ENCODE measurements around the gene RXRA. TPM values are rescaled to one million over a fixed set of nuclear protein-coding genes. Genes with fewer than 3 reads are reported as not detected.

Gene RXRA
- total and polyA plus RNA-seq, 4 experiments from 2014 or later: 1.0 to 11.9 (median 6.4) TPM

DNA sequence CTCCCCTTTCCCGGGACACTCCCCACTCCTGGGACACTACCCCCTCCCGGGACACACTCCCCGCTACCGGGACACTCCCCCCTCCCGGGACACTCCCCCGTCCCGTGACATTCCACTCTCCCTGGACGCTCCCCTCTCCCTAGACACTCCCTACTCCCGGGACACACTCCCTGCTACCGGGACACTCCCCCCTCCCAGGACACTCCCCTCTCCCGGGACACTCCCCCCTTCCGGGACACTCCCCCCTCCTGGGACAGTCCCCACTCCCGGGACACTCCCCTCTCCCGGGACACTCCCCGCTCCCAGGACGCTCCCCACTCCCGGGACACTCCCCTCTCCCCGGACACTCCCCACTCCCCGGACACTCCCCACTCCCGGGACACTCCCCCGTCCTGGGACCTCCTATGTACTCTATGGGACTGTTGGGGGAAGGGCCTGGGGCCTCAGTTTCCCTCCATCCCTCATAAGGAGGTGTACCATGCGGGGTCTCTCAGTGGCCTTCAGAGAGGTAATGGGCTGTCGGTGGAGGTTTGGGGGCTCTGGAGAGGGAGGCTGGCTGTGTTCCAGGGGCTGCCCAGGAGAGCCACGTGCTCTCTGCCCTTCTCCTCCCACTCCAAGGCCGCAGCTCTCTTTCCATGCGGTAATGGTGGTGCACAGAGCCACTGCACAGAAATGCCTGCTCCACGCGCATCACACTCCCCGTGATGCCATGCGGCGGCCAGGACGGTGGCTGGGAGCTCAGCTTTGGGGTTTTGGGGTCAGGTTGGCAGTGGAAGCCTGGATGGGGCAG is 96.2 kb downstream of the RXRA start:
- CTCF ChIA-PET (ENCODE audit: partially characterized antibody): no interaction called here
- Mint-ChIP-seq H3K9me3 (no peaks in the 10 kb centered on the region), H3K4me1 (no peaks in the 10 kb centered on the region), H3K27ac (no peak overlapping the region), H3K36me3 (peaks cover 5 to 8% of the 10 kb centered on the region in 2 donors), H3K27me3 (no peaks in the 10 kb centered on the region), H3K4me3 (no peak overlapping the region)
- no peak overlapping the region for H3K4me3 ChIP-seq (ENCODE audit: low read length in 2 of 2)
- no peak for DNase-seq
- no peaks in the 10 kb centered on the region for H3K9me3 ChIP-seq (ENCODE audit: control insufficient read depth in 1 of 2, low read length in 2 of 2)
- intact Hi-C loops (cut with micrococcal nuclease): no loop called here
- POLR2A ChIA-PET (ENCODE audit: partially characterized antibody): interaction anchor here (1.3 kb wide), 1 partner anchor 15 kb away, joined by 5 read pairs; no protein-coding TSS in a partner anchor
- H3K36me3 ChIP-seq (ENCODE audit: insufficient read depth, low read length): no peaks in the 10 kb centered on the region
- no peaks in the 10 kb centered on the region for H3K4me1 ChIP-seq (ENCODE audit: insufficient read depth, low read length)
- H3K27ac ChIP-seq (ENCODE audit: low read depth, low read length): no peak overlapping the region
- no peaks in the 10 kb centered on the region for H3K27me3 ChIP-seq (ENCODE audit: insufficient read depth, low read length)

- Histone ChIP-seq H3K4me3 (ENCODE audit: low read length in 2 of 2) (no peak overlapping the region), H3K9me3 (ENCODE audit: control insufficient read depth in 1 of 2, low read length in 2 of 2) (no peaks in the 10 kb centered on the region), H3K36me3 (ENCODE audit: insufficient read depth, low read length) (no peaks in the 10 kb centered on the region), H3K27ac (ENCODE audit: low read depth, low read length) (no peak overlapping the region), H3K4me1 (ENCODE audit: insufficient read depth, low read length) (no peaks in the 10 kb centered on the region), H3K27me3 (ENCODE audit: insufficient read depth, low read length) (no peaks in the 10 kb centered on the region)
- intact Hi-C loops (cut with micrococcal nuclease): no loop called here
- no peaks in the 10 kb centered on the region for H3K27me3 Mint-ChIP-seq
- no peak overlapping the region for H3K4me3 Mint-ChIP-seq
- H3K4me1 Mint-ChIP-seq: no peaks in the 10 kb centered on the region
- no peak for DNase-seq
- H3K27ac Mint-ChIP-seq: no peak overlapping the region
- CTCF ChIA-PET (ENCODE audit: partially characterized antibody): no interaction called here
- H3K9me3 Mint-ChIP-seq: no peaks in the 10 kb centered on the region
- H3K36me3 Mint-ChIP-seq: peaks cover 5 to 8% of the 10 kb centered on the region in 2 donors
- POLR2A ChIA-PET (ENCODE audit: partially characterized antibody): interaction anchor here (1.3 kb wide), 1 partner anchor 16 kb away, joined by 5 read pairs; no protein-coding TSS in a partner anchor
These were observed 96.9 kb downstream of the RXRA start for GRCh38 chr9:134423166-134423565.

GRCh38 chr9:134423749-134424148 is 97.5 kb downstream of the RXRA start:
- H3K27me3 ChIP-seq (ENCODE audit: insufficient read depth, low read length): no peaks in the 10 kb centered on the region
- no peak overlapping the region for H3K4me3 Mint-ChIP-seq
- H3K9me3 Mint-ChIP-seq: no peaks in the 10 kb centered on the region
- intact Hi-C loops (cut with micrococcal nuclease): no loop called here
- peaks cover 5 to 7% of the 10 kb centered on the region in 2 donors for H3K36me3 Mint-ChIP-seq
- H3K4me3 ChIP-seq (ENCODE audit: low read length in 2 of 2): no peak overlapping the region
- H3K27ac ChIP-seq (ENCODE audit: low read depth, low read length): no peak overlapping the region
- no peak overlapping the region for H3K27ac Mint-ChIP-seq
- H3K27me3 Mint-ChIP-seq: no peaks in the 10 kb centered on the region
- ChIA-PET POLR2A (ENCODE audit: partially characterized antibody) (interaction anchor here (1.3 kb wide), 1 partner anchor 16 kb away, joined by 5 read pairs; no protein-coding TSS in a partner anchor), CTCF (ENCODE audit: partially characterized antibody) (interaction anchor here (0.9 kb wide), 1 partner anchor 19 kb away, joined by 3 read pairs; no protein-coding TSS in a partner anchor)
- no peaks in the 10 kb centered on the region for H3K4me1 Mint-ChIP-seq
- H3K9me3 ChIP-seq (ENCODE audit: control insufficient read depth in 1 of 2, low read length in 2 of 2): no peaks in the 10 kb centered on the region
- H3K36me3 ChIP-seq (ENCODE audit: insufficient read depth, low read length): no peaks in the 10 kb centered on the region
- DNase-seq: no peak
- no peaks in the 10 kb centered on the region for H3K4me1 ChIP-seq (ENCODE audit: insufficient read depth, low read length)

DNA sequence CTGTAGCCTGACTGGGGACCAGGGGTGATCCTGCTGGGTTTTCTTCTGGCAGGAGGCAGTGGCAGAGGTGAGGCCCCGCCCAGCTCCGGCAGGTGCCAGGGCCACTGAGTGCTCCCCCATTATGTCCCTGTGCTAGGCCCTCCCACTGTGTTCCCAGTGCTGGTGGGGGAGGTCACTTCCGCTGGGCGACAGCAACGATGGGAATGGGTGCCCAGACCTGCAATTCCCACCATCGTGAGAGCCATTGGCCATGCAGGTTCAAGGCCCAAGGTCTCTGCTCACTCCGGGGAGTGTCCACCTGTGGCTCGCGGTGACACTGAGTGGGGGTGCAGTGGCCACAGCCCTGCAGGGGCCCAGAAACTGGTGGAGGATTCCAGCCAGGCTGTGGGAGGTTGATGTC is 98.6 kb downstream of the RXRA start:
- intact Hi-C loops (cut with micrococcal nuclease): no loop called here
- H3K36me3 ChIP-seq (ENCODE audit: insufficient read depth, low read length): no peaks in the 10 kb centered on the region
- H3K4me1 Mint-ChIP-seq: no peaks in the 10 kb centered on the region
- DNase-seq: no peak
- ChIA-PET CTCF (ENCODE audit: partially characterized antibody) (interaction anchor here (0.9 kb wide), 1 partner anchor 18 kb away, joined by 3 read pairs; no protein-coding TSS in a partner anchor), POLR2A (ENCODE audit: partially characterized antibody) (no interaction called here)
- H3K4me1 ChIP-seq (ENCODE audit: insufficient read depth, low read length): no peaks in the 10 kb centered on the region
- H3K27me3 Mint-ChIP-seq: no peaks in the 10 kb centered on the region
- no peaks in the 10 kb centered on the region for H3K27me3 ChIP-seq (ENCODE audit: insufficient read depth, low read length)
- peaks cover 5 to 8% of the 10 kb centered on the region in 2 donors for H3K36me3 Mint-ChIP-seq
- no peak overlapping the region for H3K27ac ChIP-seq (ENCODE audit: low read depth, low read length)
- no peaks in the 10 kb centered on the region for H3K9me3 Mint-ChIP-seq
- no peak overlapping the region for H3K4me3 Mint-ChIP-seq
- no peaks in the 10 kb centered on the region for H3K9me3 ChIP-seq (ENCODE audit: control insufficient read depth in 1 of 2, low read length in 2 of 2)
- no peak overlapping the region for H3K4me3 ChIP-seq (ENCODE audit: low read length in 2 of 2)
- no peak overlapping the region for H3K27ac Mint-ChIP-seq

DNA sequence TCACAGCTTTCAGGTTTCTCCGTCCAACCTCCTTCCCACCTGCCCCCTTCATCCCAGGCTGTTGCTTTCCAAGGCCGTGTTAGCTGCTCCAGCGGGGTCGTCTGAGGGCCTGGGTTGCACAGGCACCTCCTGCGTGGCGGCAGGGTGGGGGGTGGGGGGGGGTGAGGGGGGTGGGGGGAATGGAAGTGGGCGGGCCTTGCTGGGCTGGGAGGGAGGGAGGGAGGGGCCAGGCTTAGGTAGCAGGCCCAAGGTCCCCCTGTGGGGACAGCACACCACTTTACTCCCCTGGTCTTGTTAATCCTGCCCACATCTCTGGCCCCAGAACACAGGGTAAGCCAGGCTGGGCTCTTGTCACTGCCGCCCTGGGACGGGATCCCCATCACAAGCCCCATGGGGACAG is 99.1 kb downstream of the RXRA start:
- H3K36me3 ChIP-seq (ENCODE audit: insufficient read depth, low read length): no peaks in the 10 kb centered on the region
- H3K4me1 ChIP-seq (ENCODE audit: insufficient read depth, low read length): no peaks in the 10 kb centered on the region
- ChIA-PET POLR2A (ENCODE audit: partially characterized antibody) (no interaction called here), CTCF (ENCODE audit: partially characterized antibody) (no interaction called here)
- Mint-ChIP-seq H3K4me3 (no peak overlapping the region), H3K27me3 (no peaks in the 10 kb centered on the region), H3K27ac (no peak overlapping the region), H3K4me1 (no peaks in the 10 kb centered on the region), H3K9me3 (no peaks in the 10 kb centered on the region), H3K36me3 (peaks cover 5 to 8% of the 10 kb centered on the region in 2 donors)
- H3K27me3 ChIP-seq (ENCODE audit: insufficient read depth, low read length): no peaks in the 10 kb centered on the region
- no peak for DNase-seq
- intact Hi-C loops (cut with micrococcal nuclease): no loop called here
- no peak overlapping the region for H3K27ac ChIP-seq (ENCODE audit: low read depth, low read length)
- H3K9me3 ChIP-seq (ENCODE audit: control insufficient read depth in 1 of 2, low read length in 2 of 2): no peaks in the 10 kb centered on the region
- H3K4me3 ChIP-seq (ENCODE audit: low read length in 2 of 2): no peak overlapping the region

- Mint-ChIP-seq H3K36me3 (peaks cover 5 to 8% of the 10 kb centered on the region in 2 donors), H3K27ac (no peak overlapping the region), H3K4me3 (no peak overlapping the region), H3K27me3 (no peaks in the 10 kb centered on the region), H3K4me1 (no peaks in the 10 kb centered on the region), H3K9me3 (no peaks in the 10 kb centered on the region)
- ChIA-PET CTCF (ENCODE audit: partially characterized antibody) (no interaction called here), POLR2A (ENCODE audit: partially characterized antibody) (no interaction called here)
- H3K36me3 ChIP-seq (ENCODE audit: insufficient read depth, low read length): no peaks in the 10 kb centered on the region
- intact Hi-C loops (cut with micrococcal nuclease): no loop called here
- no peak overlapping the region for H3K4me3 ChIP-seq (ENCODE audit: low read length in 2 of 2)
- DNase-seq: no peak
- no peaks in the 10 kb centered on the region for H3K27me3 ChIP-seq (ENCODE audit: insufficient read depth, low read length)
- no peaks in the 10 kb centered on the region for H3K9me3 ChIP-seq (ENCODE audit: control insufficient read depth in 1 of 2, low read length in 2 of 2)
- no peaks in the 10 kb centered on the region for H3K4me1 ChIP-seq (ENCODE audit: insufficient read depth, low read length)
- no peak overlapping the region for H3K27ac ChIP-seq (ENCODE audit: low read depth, low read length)
These were observed 99.6 kb downstream of the RXRA start for GRCh38 chr9:134425812-134426211.

DNA sequence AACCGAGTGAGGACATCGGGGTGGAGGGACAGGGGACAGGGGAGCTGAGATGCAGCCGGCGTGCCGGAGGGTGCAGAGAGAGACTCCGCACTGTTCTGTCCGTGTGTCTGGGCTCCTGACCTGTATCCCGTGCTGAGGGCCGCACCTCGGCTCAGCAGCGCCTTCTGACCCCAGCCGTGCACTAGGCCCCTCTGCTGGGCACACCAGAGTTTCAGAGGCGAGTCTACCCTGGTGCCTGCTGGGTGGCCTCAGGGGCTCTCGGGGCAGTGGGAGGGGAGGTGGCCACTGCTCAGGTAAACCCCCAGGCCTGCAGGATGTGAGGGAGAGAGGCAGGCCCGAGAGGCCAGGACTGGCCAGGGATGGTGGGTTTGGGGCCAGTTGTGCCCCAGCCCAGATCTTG is 100.2 kb downstream of the RXRA start:
- intact Hi-C loops (cut with micrococcal nuclease): no loop called here
- Mint-ChIP-seq H3K36me3 (peaks cover 0 to 3% of the 10 kb centered on the region in 2 donors), H3K27ac (no peak overlapping the region), H3K9me3 (no peaks in the 10 kb centered on the region), H3K4me1 (no peaks in the 10 kb centered on the region), H3K27me3 (no peaks in the 10 kb centered on the region), H3K4me3 (no peak overlapping the region)
- Histone ChIP-seq H3K4me3 (ENCODE audit: low read length in 2 of 2) (no peak overlapping the region), H3K9me3 (ENCODE audit: control insufficient read depth in 1 of 2, low read length in 2 of 2) (no peaks in the 10 kb centered on the region), H3K27ac (ENCODE audit: low read depth, low read length) (no peak overlapping the region), H3K4me1 (ENCODE audit: insufficient read depth, low read length) (no peaks in the 10 kb centered on the region), H3K27me3 (ENCODE audit: insufficient read depth, low read length) (no peaks in the 10 kb centered on the region), H3K36me3 (ENCODE audit: insufficient read depth, low read length) (no peaks in the 10 kb centered on the region)
- no peak for DNase-seq
- ChIA-PET POLR2A (ENCODE audit: partially characterized antibody) (no interaction called here), CTCF (ENCODE audit: partially characterized antibody) (no interaction called here)
